RPMI8226 (cell line): ENCODE data around the gene MRPL28.
"Not testable (repeated sequence)": the region's sequence is repeated elsewhere in the genome, so short reads cannot be mapped to it uniquely, and the experiment has no call there.

Source experiments
- DNase-seq: peaks from one replicate; pipeline ENCODE4 v3.0.0-alpha.2; 2015

The MRPL28 gene

DNA sequence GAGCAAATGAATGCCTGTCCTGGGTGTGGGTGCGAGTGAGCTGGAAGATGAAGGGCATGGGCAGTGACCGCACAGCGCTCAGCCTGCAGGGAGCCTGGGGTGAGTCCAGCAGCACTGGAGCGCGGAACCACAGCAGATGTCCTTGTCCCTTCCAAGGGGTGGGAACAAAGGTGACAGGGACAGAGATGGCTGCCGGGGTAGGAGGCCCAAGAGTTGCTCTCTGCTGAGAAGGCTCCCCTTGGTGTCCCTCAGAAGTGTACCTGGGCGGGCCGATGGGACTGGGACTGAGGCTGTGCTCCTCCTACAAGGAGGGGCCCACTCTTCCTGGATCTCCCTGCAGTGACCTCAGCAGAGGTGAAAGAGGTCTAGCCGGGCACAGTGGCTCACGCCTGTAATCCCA, 19.0 kb upstream of the MRPL28 start:
- no peak for DNase-seq

DNA sequence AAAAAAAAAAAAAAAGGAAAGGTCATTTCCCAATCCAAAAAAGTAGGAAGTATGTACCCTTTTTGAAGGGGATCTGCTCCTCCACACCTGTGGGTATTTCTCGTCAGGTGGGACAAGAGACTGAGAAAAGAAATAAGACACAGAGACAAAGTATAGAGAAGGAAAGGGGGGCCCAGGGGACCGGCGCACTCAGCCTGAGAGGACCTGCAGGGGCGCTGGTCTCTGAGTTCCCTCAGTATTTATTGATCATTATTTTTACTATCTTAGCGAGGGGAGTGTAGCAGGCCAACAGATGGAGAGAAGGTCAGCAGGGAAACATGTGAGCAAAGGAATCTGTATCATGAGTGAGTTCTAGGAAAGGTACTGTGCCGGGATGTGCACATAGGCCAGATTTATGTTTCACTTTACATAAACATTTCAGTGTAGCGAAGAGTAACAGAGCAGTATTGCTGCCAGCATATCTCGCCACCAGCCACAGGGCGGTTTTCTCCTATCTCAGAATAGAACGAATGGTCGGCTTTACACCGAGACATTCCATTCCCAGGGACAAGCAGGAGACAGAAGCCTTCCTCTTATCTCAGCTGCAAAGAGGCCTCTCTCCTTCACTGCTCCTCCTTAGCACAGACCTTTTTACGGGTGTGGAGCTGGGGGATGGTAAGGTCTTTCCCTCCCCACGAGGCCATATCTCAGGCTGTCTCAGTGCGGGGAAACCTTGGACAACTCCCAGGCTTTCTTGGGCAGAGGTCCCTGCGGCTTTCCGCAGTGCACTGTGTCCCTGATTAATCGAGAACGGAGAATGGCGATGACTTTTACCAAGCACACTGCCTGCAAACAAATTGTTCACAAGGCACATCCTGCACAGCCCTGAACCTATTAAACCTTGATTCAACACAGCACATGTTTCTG, 17.7 kb upstream of the MRPL28 start:
- not testable (repeated sequence) for DNase-seq

DNA sequence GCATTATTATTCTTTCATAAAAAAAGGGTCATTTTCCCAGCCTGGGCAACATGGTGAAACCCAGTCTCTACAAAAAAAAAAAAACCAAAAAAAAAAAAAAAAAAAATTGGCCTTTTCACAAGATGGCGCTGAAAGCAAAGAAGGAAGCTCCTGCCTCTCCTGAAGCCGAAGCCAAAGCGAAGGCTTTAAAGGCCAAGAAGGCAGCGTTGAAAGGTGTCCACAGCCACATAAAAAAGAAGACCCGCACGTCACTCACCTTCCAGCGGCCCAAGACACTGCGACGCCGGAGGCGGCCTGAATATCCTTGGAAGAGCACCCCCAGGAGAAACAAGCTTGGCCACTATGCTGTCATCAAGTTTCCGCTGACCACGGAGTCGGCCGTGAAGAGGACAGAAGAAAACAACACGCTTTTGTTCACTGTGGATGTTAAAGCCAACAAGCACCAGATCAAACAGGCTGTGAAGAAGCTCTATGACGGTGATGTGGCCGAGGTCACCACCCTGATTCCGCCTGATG, 16.4 kb upstream of the MRPL28 start:
- no peak for DNase-seq

DNA sequence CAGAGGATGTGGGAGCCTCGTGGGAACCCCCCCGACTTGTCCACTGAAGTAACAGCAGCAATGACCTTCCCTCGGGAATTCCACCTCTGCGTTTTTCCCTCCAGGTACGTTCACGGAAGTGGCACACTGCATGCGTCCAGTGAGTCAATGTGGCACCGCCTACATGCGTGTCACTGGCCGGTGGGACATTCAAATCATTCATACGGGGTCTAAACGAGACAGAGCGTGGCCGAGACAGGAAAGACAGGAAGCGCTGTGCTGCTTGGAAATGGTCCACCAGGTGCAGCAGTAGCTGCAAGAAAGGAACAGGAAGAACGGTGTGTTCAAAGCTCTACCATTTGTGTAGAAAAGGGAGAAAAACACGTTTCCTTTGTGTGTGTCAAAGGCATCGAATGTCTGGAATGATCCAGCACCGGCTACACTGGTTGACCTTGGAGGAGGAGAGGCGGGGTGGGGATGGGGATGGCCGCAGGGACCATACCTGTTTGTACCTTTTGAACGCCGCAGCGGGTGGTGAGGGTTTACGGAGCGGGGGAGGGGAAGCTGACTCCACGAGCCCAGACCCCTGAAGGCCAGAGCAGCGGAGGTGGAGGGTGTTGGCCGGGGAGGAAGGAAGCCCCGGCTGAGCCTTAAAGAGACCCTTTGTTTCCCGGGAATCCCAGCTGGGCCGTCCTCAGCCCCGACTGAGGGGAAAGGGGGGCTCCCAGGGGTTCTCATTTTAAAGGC, 13.2 kb upstream of the MRPL28 start:
- DNase-seq = no peak

DNA sequence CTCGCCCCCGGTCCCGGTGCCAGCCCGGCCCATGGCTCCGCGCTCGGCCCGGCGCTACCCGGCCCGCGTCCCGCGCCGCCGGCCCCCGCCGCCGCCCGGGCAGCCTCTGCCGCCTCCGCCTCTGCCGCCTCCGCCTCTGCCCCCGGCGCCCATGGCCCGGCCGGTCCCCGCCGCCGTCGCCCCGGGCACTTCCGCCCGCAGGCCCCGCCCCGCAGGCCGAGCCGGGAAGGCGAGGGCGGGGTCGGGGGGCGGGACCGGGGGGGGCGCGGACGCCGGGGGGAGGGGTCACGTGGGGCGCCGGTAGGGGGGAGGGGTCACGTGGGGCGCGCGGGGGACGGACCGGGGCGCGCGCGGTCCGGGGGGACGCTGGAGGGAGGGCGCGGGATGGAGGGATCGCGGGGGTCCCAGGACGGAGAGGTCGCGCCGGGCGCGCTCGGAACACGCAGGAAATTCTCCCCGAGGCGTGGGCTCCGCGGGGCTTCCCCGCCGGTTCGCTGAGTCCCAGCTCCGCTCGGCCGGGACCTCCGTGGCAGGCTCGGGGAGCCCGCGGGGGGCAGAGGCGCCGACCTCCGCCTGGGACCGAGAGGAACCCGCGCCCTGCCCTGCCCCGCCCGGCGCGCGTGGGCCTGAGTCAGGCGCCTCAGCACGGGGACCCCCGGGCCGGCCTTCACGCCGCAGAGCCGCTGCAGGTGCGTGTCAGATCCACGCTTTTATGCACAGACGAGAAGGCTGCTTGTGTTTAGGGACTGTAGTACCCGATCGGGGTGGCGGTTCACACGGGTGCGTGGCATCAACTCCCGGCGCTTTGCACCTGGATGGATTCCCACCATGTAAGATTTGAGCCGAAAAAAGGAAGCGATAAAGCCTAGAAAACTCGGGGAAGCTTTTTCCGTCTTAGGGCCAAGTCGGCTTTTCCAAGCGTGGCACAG, 11.7 kb upstream of the MRPL28 start, which contains the start of gene PGAP6:
Gene PGAP6, minus strand, starts transcription at position 190 of the 929 bp plus-strand sequence. Its CDS starts 157 bp downstream, at position 33.
- DNase-seq = peak; percentile 87

DNA sequence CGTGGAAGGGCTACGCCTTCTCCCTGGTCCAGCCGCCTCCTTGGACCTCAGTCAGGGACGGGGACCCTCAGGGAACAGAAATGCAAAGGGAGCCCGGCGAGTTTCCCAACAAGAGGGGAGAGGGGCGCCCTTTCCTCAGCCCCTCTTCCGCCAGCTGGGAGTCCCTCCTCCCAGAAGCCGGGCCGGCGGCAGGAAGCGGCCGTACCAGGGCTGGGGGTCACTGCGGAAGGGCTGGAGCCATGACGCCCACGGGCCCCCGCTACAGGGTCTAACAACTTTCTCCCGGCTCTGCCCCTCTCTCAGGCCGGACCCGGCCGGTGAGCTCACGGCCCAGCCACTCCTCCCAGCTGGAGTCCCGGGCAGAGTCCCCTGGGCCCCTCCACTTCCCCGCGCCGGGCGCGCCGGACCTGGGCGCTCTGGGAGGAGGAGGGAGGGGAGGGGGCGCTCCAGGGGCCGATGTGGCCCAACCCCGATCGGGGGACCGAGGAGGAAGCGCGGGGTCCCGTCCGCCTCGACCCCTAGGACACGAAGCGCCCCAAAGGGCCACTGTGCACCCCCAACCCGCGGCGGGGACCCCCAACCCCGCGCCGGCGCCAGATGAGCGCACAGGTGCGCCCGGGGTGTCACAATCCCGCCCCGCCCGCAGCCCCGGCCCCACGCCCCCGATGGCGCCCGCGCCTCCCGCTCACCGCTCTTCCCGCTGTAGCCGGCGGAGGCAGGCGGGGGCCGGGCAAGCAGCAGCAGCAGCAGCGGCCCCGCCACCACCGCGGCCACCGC, 10.9 kb upstream of the MRPL28 start:
- DNase-seq = peak; percentile 52

DNA sequence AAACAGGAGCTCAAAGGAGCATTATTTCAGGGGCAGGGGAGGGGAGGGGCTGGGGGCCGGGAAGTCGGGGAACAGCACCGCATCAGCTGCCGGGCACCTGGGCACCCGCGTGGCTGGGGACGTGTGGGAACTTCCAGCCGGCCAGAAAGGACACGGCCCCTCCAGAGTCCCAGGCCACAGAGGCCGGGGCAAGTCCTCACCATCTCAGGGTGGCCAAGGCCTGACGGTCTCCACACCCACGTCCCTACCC, 10.3 kb upstream of the MRPL28 start:
- DNase-seq = no peak

DNA sequence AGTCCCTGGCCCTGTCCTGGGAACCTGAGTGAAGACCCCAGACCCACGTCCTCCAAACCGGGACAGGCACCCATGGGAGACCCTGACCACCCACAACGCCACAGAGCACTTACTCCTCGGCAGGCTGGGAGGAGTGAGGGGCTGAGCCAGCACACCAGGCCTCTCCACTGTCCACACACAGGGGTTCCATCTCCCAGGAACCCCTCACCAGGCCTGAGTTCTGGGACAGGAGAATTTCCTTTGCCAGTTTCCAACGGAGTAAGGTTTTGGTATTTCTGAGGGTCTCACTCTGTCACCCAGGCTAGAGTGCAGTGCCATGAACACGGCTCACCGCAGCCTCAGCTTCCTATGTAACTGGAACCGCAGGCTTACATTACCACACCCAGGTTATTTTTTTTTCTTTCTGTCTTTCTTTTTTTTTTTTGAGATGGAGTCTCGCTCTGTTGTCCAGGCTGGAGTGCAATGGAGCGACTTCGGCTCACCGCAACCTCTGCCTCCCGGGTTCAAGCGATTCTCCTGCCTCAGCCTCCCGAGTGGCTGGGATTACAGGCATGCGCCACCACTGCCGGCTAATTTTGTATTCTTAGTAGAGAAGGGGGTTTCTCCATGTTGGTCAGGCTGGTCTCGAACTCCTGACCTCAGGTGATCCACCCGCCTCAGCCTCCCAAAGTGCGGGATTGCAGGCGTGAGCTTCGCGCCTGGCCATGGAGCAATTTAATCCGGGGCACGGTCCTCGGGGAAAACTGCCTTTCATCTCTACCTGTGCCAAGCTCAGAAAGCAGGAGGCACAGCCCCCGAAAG, 9.8 kb upstream of the MRPL28 start:
- DNase-seq = no peak

DNA sequence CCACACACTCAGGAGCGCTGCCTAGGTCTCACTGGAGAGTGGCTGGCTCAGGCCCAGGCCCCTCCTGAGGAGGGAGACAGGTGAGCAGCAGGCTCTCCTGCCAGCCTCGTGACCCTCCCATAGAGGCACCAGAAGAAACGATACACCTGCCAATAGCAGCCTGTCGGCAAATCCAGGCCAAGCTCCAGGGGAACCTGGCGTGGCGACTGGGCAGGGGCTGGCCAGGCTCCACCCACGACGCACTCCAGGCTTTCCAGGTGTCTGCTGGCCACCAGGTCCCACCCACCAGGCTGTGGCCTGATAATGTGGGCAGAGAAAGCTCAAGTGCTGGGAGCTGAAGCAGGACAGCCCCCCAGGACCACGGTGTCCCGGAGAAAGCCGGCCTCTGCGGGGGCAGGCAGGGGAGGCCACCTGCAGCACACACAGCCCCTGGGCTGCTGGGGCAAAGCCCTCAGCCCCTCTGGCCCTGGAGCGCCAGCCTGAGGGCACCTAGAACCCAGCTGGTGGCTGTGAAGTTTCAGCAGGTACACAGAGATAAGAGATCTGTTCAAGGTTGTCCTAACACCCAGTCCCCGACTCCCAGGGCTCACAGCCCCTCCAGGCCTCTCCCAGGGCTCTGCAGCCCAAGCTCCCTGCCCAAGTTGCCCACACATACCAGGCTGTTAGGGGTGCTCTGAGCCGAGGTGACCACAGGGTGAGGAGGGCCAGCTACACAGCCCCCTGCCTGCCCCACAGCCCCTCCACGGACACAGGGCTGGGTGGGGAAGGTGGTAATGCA, 9.0 kb upstream of the MRPL28 start:
- DNase-seq = no peak

DNA sequence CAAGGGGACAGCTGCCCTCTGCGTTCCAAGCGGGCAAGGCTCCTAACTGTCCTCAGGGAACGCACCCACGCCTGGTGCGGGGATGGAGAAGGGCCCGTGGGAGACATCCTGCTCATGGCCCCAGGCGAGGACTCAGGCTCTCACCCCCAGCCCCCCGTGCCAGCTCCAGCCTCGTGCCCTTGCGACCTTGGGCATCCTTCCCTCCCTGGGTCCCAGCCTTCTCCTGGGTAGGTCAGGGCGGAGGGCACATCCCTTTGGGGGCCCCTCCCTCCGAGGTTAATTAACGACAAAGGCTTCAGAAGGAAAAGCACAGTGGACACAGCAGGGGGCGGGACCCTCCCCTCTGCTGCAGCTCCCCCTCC, 8.5 kb upstream of the MRPL28 start:
- DNase-seq = no peak

DNA sequence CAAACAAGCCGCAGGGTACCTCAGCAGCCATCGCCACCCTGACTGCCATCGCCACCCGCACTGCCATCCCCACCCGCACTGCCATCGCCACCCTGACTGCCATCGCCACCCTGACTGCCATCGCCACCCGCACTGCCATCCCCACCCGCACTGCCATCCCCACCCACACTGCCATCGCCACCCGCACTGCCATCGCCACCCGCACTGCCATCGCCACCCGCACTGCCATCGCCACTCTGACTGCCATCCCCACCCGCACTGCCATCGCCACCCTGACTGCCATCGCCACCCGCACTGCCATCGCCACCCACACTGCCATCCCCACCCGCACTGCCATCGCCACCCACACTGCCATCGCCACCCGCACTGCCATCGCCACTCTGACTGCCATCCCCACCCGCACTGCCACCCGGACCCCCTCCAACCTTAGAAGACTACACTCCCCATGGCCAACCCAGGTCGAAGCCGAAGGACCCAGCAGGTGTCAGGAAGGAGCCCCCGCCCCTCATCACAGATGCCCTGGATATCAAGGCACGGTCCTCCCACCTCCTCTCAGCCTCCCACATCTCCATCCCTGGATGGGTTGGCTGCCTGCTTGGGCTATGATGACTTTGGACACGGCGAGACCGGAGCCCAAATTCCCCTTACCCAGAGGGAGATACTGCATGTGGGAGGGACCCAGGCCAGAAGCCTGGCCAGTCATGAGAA, 7.9 kb upstream of the MRPL28 start:
- not testable (repeated sequence) for DNase-seq

DNA sequence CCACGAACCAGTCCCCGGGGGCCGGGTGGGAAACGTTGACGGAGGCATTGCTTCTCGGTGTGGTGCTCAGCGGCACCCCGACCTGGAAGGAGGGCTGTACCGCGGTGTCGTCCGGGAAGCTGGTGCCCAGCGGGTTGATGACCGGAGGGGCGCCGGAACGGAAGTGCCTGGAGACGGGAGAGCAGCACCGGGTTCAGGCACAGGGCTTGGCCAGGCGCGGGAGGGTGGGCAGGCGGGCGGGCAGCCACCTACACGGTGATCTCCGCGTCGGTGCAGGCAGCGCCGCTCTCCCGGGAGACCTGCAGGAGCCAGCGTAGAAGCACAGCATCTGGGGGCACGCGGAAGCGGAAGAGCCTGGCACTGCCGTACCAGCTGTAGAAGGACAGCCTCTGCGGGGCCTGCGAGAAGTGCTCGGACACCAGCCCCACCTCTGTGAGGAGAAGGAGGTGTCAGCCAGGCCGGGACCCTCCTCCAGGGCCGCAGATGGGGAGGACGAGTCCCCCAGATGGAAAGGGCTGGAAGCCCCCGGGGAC, 7.1 kb upstream of the MRPL28 start:
- DNase-seq = no peak

DNA sequence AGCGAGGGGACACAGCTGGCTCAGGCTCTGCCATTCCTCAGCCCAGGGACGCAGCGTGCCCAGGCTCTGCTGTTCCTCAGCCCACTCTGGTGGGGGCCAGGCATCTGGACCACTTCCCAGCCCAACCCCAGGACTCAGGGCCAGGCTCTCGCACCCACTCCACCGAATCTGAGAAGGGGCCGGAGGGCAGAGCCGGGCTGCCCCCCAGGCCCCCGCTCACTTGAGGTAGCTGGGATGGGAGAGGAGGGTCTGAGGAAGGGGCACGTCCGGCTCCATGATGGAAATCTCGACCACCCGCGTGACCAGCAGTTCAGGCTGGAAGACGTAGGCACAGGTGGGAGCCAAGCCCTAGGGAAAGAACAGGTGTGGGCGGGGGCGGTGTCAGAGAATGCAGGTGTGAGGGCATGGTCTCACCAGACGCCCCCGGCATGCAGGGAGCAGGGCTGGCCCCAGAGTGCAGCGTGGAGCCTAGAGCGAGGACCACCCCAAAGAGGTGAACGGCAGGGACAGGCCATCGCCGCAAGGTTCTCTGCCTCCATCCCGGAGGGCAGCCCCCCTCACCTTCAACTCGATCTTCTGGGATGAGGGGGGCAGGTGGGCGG, 6.6 kb upstream of the MRPL28 start:
- no peak for DNase-seq

DNA sequence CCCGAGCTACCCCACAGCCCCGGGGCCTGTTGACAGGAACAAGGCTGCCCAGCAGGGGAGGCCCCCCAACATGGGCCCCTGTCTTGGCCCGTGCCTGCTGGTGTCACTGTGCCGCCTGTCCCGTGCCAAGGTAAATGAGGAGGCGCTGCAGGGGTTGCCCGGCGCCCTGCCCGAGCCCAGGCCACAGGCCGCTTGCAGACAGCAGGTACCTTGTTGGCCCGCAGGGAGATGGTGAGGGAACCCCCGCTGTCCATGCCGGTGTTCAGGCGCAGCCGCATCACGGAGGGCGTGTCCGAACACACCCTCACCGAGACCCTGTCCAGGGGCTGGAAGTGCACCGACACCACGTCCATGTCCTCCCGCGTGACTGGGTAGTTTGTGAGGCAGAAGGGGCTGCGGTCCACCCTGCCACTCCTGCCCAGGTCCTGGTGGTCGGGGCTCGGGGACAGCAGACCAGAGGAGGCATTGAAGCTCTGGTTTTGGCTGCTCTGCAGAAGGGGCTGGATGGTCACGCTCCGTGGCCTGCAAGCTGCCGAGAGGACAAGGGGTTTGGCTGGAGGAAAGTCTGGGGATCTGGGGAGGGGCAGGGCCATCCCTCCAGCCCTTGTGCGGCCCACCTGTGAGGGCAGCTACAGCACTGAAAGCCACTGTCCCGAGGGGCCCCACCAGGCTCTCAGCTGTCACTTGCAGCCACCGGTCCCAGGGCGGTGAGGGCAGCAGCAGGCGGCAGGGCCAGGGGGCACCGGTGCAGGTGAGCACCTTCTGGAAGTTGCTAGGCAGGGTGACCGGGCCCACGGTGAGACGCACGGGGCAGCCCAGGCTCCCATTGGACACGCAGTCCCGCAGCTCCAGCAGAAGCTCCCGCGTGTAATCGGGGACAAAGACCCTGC, 5.8 kb upstream of the MRPL28 start:
- DNase-seq = no peak

DNA sequence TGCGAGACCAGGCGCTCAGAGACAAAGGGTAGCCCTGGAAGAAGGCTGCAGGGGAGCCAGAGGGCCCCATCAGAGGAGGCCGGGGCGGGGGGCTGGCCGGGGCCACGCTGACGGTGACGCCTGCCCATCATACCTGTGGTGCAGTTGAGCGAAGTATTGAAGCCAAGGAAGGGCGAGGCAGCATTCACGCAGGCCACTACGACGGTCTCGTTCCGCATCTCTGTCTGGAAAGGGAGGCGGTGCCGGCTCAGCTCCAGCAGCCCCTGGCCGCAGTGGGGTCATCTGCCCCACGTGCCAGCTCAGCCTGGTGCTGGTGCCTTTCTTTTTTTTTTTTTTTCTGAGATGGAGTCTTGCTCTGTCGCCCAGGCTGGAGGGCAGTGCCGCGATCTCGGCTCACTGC, 4.9 kb upstream of the MRPL28 start:
- DNase-seq = no peak

DNA sequence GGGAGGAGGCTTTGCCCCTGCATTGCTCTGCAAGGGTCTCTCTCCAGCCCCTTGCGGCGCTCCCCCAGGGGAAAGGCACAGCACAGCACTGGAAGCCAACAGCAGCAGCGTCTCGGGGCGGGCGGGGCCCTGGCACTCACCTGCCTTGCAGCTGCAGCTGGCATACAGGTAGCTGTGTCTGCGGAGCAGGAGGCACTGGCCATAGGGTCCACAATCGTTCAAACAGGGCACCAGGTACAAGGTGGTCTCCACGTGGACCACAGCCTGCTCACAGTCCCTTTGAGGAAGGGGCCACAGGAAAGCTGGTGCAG, 4.2 kb upstream of the MRPL28 start:
- no peak for DNase-seq

DNA sequence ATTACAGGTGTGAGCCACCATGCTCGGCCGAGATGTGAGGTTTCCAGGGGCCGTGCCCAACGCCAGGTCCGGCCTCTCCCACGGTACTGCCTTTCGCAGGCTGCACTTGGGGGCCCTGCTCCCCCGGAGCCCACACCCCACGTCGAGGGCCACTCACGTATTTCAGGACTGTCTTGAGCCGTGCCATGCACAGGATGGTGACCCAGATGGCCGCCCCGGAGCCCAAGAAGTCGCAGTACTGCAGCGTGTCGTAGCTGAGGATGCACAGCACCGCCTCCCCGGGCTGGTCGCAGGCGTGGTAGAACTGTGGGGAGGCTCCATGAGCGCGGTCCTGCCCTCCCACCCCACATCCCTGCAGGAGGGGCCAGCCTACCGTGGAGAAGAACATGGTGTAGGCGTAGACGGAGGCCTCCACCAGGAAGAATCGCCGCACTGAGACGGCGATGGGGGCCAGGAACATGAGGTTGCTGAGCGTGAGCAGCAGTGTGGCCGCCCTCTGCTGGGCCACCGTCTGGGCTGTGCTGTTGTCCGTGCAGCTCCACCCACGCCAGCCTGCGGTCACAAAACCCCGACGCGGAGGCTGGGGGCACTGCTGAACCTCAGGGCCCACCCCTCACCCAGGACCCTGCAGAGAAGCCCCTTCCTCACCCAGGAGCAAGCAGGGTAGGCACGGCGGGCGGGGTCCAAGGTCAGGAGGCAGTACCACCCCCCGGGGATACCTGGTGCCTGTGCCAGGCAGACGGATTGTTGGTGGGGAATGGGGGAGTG, 3.7 kb upstream of the MRPL28 start:
- DNase-seq = no peak
